Activated T-cell treated with anti-CD3 and anti-CD28 coated beads for 4 hours (primary cell): ENCODE data around the gene HSCB.
A peak's percentile ranks its signal among the peaks of the same experiment; 100 is the strongest.
"Not testable (repeated sequence)": the region's sequence is repeated elsewhere in the genome, so short reads cannot be mapped to it uniquely, and the experiment has no call there.

Experiments used
- DNase-seq: peaks from one replicate; pipeline ENCODE4 v3.0.0-alpha.2; 2020

Gene HSCB, protein sequence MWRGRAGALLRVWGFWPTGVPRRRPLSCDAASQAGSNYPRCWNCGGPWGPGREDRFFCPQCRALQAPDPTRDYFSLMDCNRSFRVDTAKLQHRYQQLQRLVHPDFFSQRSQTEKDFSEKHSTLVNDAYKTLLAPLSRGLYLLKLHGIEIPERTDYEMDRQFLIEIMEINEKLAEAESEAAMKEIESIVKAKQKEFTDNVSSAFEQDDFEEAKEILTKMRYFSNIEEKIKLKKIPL

DNA sequence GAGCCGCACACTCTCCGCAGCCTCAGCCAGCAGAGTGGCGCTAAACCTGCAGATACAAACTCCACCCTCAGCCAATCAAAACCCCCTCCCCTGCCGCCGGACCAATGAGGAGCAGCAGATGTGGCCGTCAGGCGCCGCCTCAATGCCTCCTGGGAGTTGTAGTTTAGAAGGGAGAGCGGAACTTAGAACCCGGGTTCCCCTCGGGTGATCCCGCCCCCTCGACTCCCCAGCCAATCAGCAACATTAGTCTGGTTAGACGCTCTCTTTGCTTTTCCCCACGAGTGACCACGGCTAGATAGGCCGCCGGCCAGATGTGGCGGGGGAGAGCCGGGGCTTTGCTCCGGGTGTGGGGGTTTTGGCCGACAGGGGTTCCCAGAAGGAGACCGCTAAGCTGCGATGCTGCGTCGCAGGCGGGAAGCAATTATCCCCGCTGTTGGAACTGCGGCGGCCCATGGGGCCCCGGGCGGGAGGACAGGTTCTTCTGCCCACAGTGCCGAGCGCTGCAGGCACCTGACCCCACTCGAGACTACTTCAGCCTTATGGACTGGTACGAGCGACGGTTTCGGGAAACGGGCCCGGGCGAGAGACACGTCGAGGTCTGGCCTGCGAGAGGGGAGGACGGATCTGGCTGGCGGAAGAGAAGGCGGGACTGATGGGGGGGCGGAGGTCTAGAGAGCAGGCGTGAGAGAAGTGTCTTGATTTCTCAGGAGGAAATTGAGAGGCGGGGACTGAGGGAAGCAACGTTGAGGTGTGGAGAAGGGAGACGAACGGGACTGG, at the start of gene HSCB, which contains the start of gene CHEK2:
TSS of gene HSCB (plus strand) at position 255 of the 777 bp plus-strand sequence. CDS start at position 312, 57 bp downstream.
TSS of gene CHEK2 (minus strand) at position 36 of the 777 bp plus-strand sequence. CDS start 7,099 bp downstream, outside the sequence.
- DNase-seq = peak; percentile 95

DNA sequence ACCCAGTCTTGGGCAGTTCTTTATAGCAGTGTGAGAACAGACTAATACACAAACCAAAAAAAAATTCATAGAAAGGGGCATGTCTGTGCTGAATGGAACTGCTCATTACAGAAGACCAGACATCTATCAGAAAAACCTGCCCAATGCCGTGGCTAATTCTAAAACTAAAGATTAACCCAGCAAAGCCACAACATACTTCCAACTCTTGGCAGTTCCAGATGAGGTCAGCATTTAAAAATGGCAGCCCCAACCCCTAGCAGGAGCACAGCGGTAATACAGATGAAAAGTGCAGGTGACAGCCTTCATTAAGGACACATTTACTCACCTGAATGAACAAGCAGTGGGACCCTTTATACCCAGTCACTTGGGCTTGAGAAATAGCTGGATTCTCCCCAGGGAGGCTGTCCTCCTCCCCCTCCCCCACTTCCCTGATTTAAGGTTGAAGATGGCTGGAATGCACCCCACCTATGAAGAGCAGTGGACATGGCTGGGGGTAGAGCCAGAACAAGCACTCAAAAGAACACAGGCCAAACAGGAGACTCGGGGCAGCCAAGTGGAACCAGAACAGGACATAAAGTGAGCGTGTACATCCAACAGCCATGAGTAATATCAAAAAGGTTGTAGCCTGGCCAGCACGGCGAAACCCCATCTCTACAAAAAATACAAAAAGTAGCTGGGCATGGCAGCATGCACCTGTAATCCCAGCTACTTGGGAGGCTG, 48.6 kb upstream of the HSCB start:
- not testable (repeated sequence) for DNase-seq

DNA sequence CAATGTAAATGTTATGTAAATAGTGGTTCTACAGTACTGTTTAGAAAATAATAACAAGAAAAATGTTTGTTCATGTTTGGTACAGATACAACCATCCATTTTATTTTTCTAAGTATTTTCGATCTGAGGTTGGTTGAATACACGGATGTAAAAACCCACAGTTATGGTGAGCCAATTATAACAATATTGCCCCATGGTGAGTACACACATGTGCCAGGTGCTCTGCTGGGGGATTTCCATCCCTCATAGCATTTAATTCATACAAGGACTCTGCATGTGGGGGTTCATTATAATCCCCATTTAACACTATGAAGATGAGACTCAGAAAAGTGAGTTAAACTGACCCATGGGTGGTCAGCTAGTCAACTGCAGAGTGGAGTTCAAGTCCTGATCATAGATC, 38.9 kb upstream of the HSCB start:
- DNase-seq = no peak

DNA sequence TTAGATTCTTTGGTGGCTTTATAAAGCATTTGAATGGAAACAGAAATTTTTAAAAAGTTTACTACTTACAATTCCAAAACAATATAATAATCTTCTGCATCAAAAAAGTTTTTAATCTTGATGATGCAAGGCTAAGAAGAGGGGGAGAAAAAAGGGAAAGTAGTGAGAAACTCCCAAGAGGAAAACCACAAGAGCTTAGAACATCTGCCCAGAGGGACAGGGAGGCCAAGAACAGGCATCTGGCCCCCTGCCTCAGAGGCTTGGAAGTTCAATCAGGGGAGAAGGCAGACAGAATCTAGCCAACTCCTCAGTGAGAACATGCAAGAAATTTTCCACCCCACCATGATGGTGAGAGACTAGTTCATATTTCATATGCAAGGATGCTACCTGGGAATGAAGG, 38.4 kb upstream of the HSCB start:
- no peak for DNase-seq

DNA sequence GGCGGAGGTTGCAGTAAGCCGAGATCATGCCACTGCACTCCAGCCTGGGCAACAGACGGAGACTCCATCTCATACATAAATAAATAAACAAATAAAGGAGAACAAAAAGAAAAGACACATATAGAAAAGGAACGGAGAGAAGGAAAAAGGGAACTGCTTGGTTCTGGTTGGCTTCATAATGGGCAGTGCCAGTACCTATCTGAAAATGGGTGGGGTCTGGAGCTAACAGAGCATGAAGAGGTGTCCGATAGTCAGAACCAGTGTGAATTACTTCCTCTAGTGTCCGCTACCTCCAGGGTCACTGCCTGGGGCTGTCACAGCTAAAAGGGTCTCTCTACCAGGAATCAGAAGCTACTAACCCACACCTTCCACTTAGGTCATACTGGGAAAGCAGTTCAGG, 35.0 kb upstream of the HSCB start:
- no peak for DNase-seq

GRCh38 chr22:28710107-28710506, 31.7 kb upstream of the HSCB start:
- no peak for DNase-seq

GRCh38 chr22:28710576-28711191, 31.2 kb upstream of the HSCB start:
- no peak for DNase-seq

DNA sequence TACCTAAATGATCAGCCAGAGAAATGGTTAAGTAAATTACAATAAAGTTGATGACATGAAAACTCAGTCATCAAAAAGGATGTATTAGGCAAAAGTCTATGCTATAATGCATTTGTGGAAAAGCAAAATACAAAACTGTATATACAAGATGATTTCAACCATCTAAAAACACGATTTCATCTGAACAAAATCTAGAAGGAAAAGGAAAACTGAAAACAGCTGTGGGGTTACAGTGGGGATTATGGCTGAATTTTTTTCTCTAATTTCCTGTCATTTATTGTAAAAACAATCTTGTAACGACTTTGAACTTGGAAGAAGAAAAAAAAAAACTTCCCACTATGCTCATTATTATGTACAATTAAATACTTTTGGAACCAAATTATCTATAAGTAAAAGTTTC, 30.5 kb upstream of the HSCB start:
- DNase-seq = no peak

DNA sequence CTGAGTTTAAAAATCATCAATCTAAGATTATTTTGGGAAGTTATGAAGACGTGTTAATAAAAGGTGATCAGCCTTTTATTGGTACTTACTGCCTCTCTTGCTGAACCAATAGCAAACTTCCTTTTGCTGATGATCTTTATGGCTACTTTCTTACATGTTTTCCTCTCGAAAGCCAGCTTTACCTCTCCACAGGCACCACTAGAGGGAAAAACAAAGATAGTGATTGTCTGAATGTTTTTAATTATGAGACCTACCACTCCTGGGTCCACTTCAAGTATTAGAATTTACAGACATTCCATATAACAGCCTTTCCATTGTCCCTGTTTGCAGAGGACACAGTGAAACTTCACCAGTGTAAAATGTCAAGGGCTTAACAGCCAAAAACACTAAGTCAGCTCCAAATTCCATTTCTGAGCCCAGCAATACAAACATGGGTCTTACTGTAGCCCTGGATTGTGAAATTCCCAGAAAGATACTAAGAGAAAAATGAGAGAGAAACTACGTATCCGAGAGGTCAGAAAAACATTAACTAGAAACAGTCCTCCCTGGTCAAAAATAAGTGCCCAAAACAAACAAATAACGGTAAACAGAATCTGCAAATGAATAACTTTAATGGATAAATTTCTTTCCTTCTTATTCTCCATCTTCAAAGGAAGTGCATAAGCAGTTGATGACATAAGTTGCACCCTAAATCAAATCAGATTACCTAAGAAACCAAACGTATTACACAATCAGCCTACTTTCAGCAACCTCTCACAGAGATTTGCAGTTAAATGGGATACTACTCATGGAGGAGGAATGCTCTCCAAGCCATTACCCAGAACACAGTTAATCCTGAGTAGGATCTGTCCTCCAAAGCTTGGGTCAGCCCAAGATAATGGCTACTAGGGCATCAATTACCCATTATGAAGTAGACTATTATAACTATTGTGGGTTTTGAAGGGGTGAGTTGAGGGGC, 29.7 kb upstream of the HSCB start:
- DNase-seq = no peak

DNA sequence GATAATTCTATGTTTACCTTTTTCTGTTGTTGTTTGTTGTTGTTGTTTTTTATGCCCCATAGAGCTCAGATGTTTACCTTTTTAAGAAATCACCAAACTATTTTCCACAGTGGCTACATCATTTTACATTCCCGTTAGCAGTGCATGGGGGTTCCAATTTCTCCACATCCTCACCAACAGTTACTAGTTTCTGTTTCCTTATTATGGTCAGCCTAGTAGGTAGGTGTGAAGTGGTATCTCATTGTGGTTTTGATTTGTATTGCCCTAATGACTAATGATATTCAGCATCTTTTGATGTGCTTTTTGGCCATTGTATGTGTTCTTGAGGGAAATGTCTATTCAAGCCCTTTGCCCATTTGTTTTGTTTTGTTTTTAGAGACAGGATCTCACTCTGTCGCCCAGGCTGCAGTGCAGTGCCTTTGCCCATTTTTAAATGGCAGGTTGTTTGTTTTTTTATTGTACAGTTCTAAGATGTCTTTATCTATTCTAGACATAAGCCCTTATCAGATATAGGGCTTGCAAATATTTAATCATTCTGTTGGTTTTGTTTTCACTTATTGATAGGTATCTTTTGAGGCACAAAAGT, 27.7 kb upstream of the HSCB start:
- no peak for DNase-seq

DNA sequence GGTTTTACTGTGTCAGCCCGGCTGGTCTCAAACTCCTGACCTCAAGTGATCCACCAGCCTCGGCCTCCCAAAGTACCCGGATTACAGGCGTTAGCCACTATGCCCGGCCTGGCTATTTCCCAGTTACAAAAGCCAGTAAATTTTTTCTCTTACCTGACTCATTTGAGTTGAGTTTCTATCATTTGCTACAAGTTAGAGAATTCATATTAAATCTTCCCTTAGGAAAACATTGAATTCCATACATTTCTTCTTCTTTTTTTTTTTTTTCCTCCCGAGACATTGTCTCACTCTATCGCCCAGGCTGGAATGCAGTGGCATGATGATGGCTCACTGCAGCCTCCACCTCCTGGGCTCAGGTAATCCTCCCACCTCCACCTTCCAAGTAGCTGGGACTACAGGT, 26.2 kb upstream of the HSCB start:
- no peak for DNase-seq

DNA sequence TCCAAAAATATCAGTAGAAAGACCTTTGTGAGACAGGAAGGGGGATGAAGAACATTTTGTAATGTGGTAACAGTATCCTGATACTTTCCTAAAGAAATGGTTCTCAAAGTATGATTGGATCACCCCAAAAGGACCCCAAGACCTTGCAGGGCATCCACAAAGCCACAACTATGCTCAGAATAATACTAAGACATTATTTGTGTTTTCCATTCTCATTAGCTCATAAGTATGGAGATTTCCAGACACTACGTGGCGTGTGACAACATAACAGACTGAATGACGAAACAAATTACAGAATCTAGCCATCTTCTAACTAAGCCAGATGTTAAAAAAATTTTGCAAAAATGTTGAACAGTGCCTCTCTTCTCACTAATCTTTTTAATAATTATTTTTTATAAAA, 25.2 kb upstream of the HSCB start:
- no peak for DNase-seq

GRCh38 chr22:28718044-28718443, 23.8 kb upstream of the HSCB start:
- no peak for DNase-seq

GRCh38 chr22:28728002-28728401, 13.8 kb upstream of the HSCB start:
- no peak for DNase-seq

DNA sequence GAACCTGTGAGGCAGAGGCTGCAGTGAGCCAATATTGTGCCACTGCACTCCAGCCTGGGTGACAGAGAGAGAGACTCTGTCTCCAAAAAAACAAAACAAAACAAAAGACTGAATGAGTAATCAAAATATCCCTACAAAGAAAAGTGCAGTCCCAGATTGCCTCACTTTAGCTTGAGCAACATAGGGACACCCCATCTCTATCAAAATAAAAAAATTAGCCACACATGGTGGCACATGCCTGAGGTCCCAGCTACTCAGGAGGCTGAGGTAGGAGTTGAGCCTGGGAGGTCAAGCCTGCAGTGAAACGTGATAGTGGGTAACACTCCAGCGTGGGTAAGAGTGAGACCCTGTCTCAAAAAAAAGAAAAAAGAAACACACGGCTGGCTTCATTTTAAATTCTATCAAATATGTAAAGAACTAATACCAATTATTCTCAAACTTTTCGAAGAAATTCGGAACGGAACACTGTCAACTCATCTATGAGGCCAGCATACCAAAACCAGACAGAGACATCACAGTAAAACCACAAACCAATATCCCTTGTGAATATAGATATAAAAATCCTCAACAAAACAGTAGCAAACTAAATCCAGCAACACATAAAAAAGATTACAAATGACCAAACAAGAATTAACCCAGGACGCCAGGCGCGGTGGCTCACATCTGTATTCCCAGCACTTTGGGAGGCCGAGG, 13.1 kb upstream of the HSCB start:
- DNase-seq = no peak

- no peak for DNase-seq
Observed at GRCh38 chr22:28730179-28730578, 11.7 kb upstream of the HSCB start.

DNA sequence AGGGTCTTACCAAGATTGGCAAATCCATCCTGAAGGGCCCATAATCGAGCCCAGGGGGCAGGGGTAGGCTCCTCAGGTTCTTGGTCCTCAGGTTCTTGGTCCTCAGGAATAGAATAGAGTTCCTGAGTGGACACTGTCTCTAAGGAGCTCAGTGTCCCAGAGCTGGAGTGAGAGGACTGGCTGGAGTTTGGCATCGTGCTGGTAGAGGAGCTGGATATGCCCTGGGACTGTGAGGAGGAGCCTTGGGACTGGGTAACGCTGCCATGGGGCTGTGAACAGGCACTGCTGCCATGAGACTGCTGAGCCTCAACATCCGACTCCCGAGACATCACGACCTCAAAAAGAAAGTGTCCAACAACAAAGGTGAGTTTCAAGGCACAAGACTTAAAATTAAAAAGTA, 7.4 kb upstream of the HSCB start:
- no peak for DNase-seq

DNA sequence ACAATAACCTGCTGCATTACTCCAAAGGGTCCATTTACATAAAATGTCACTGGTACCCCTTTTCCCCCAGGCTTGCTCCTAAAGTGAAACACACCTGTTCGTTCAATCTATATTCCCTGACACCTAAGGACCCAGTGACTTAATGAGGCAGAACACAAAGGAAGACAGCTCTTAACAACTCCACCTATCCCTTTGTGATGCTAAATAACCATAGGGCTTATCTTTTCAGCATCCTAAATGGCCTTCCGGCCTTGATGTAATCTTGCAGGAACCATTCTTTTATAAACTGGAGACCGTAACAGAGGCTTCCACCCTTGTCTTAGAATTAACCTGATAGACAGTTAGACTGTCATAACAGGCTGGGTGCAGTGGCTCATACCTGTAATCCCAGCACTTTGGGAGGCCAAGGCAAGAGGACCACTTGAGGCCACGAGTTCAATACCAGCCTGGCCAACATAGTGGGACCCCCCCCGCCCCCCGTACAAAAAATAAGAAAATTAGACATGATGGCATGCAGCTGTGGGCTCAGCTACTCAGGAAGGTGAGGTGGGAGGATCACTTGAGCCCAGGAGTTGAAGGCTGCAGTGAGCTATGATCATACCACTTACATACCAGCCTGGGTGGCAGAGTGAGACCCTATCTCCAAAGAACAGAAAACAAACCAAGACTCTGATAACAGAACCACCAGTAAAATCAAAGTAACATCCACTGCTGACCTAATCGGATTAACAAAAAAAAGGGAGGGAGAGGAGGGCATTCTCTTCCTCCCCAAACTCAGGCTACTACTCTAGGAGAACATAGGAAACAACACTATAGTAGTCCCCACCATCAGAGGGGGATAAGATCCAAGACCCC, 5.3 kb upstream of the HSCB start:
- DNase-seq = no peak

DNA sequence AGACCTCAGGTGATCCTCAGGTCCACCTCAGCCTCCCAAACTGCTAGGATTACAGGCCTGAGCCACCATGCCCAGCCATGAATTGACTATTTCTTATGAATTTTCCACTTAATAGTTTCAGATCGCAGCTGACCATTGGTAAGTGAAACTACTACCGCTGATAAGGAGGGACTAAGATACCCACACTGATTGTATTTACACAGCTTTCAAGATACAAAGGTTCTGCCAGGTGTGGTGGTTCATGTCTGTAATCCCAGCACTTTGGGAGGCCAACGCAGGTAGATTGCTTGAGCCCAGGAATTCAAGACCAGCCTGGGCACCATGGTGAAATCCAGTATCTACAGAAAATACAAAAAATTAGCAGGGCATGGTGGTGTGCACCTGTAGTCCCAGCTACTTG, 4.1 kb upstream of the HSCB start:
- no peak for DNase-seq

DNA sequence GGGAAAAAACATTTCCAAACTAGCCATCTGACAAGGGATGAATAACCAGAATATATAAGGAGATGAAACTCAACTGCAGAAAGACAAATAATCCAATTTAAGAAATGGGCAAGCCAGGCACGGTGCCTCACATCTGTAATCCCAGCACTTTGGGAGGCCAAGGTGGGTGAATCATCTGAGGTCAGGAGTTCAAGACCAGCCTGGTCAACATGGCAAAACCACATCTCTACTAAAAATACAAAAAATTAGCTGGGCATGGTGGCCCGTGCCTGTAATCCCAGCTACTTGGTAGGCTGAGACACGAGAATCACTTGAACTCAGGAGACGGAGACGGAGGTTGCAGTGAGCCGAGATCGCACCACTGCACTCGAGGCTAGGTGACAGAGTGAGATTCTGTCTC, 3.0 kb upstream of the HSCB start:
- not testable (repeated sequence) for DNase-seq
